Ascending aorta (tissue), 2 donors: Measurements from ENCODE around the gene AUTS2. TPM values are rescaled to one million over a fixed set of nuclear protein-coding genes. Genes with fewer than 3 reads are reported as not detected.

ENCODE experiments used
- DNase-seq, 2 donors: peaks; one replicate each; pipeline ENCODE4 v3.0.0-alpha.2; 2019; ENCODE audit warnings: low spot score in 2 of 2
- H3K27ac ChIP-seq, 2 donors: fragments of 200-600 bp; sonication (generic); one replicate each; pipeline ENCODE4 v1.5.1; 2016 to 2017; ENCODE audit warnings: mild to moderate bottlenecking in 1 of 2
- H3K27me3 ChIP-seq: fragments of 200-600 bp; sonication (generic); one replicate; pipeline ENCODE4 v1.5.1; 2017
- H3K36me3 ChIP-seq, 2 donors: fragments of 200-600 bp; sonication (generic); one replicate each; pipeline ENCODE4 v1.5.1; 2016
- H3K4me1 ChIP-seq, 2 donors: fragments of 200-600 bp; sonication (generic); one replicate each; pipeline ENCODE4 v1.5.1; 2016 to 2017; ENCODE audit warnings: mild to moderate bottlenecking in 1 of 2
- H3K4me3 ChIP-seq, 2 donors: fragments of 200-600 bp; sonication (generic); one replicate each; pipeline ENCODE4 v1.5.1; 2016 to 2017; ENCODE audit warnings: mild to moderate bottlenecking in 1 of 2
- H3K9me3 ChIP-seq, 2 donors: fragments of 200-600 bp; sonication (generic); one replicate each; pipeline ENCODE4 v1.5.1; 2016
- CTCF ChIP-seq, 3 experiments: fragments of 200-600 bp in 2 of 3; fragments of 450-650 bp in 1 of 3; sonication (generic) in 2 of 3; IDR thresholded peaks; one replicate each; pipeline ENCODE4 v1.5.1; 2016 to 2019; ENCODE audit warnings: antibody characterized with exemption in 3 of 3, mild to moderate bottlenecking in 1 of 3, moderate library complexity in 1 of 3
- intact Hi-C: fragments of 100-400 bp; cut with DNase I; formaldehyde crosslinking; loops from one replicate; pipeline ENCODE4 v1.15.1; 2023
- total RNA-seq: library from RNA; depleted of rRNA; stranded (reverse); fragments of >200 nt; gene quantifications from one replicate; pipeline ENCODE4 v1.1.0, GENCODE V29; 2016

The AUTS2 gene
- total RNA-seq, 1 donor from 2014 or later = 90.4 TPM

- Histone ChIP-seq H3K27me3 (no peaks in the 10 kb centered on the region), H3K4me3 (no peak overlapping the region), H3K9me3 (no peaks in the 10 kb centered on the region), H3K36me3 (no peaks in the 10 kb centered on the region), H3K27ac (no peak overlapping the region), H3K4me1 (no peaks in the 10 kb centered on the region)
- intact Hi-C loops = no loop called here
- no peak for DNase-seq
- TF ChIP-seq CTCF (IDR thresholded peaks at IDR 0.05) = no peak
These were observed 545.1 kb downstream of the AUTS2 start for GRCh38 chr7:70143075-70144044.

GRCh38 chr7:70148997-70149396 is 550.7 kb downstream of the AUTS2 start:
- Histone ChIP-seq H3K27ac (no peak overlapping the region), H3K9me3 (peaks cover 7 to 18% of the 10 kb centered on the region in 2 donors), H3K4me1 (no peaks in the 10 kb centered on the region), H3K4me3 (no peak overlapping the region), H3K36me3 (no peaks in the 10 kb centered on the region), H3K27me3 (no peaks in the 10 kb centered on the region)
- intact Hi-C loops = no loop called here
- no peak for DNase-seq
- no peak for TF ChIP-seq CTCF (IDR thresholded peaks at IDR 0.05)

- no peaks in the 10 kb centered on the region for H3K4me1 ChIP-seq
- no peak overlapping the region for H3K27ac ChIP-seq
- H3K36me3 ChIP-seq = no peaks in the 10 kb centered on the region
- H3K4me3 ChIP-seq = no peak overlapping the region
- no peak for DNase-seq
- no peaks in the 10 kb centered on the region for H3K27me3 ChIP-seq
- intact Hi-C loops = no loop called here
- TF ChIP-seq CTCF (IDR thresholded peaks at IDR 0.05) = no peak
- peaks cover 7 to 18% of the 10 kb centered on the region in 2 donors for H3K9me3 ChIP-seq
These were observed 554.0 kb downstream of the AUTS2 start for GRCh38 chr7:70152313-70152712.

GRCh38 chr7:70153933-70154332 is 555.7 kb downstream of the AUTS2 start:
- no peak for DNase-seq
- no peak for TF ChIP-seq CTCF (IDR thresholded peaks at IDR 0.05)
- Histone ChIP-seq H3K27me3 (no peaks in the 10 kb centered on the region), H3K9me3 (peaks cover 7 to 18% of the 10 kb centered on the region in 2 donors), H3K36me3 (no peaks in the 10 kb centered on the region), H3K4me1 (no peaks in the 10 kb centered on the region), H3K4me3 (no peak overlapping the region), H3K27ac (no peak overlapping the region)
- intact Hi-C loops = no loop called here

GRCh38 chr7:70154521-70155180 is 556.4 kb downstream of the AUTS2 start:
- Histone ChIP-seq H3K4me3 (no peak overlapping the region), H3K9me3 (peaks cover 7 to 18% of the 10 kb centered on the region in 2 donors), H3K36me3 (no peaks in the 10 kb centered on the region), H3K27me3 (no peaks in the 10 kb centered on the region), H3K4me1 (no peaks in the 10 kb centered on the region), H3K27ac (no peak overlapping the region)
- no peak for TF ChIP-seq CTCF (IDR thresholded peaks at IDR 0.05)
- no peak for DNase-seq
- intact Hi-C loops = no loop called here
